ENCODE results near the gene DDX11. TPM values are rescaled to one million over a fixed set of nuclear protein-coding genes. Genes with fewer than 3 reads are reported as not detected.
"Not testable (repeated sequence)": the region's sequence is repeated elsewhere in the genome, so short reads cannot be mapped to it uniquely, and the experiment has no call there.

DDX11 gene
- total RNA-seq, 1 donor from 2014 or later: 51.6 TPM

- H3K4me3 ChIP-seq (ENCODE audit: low read depth, low read length); DNase-seq (ENCODE audit: low read depth): not testable (repeated sequence)
Measured at GRCh38 chr12:31087956-31088355, 14.3 kb downstream of the DDX11 start.

- DNase-seq (ENCODE audit: low read depth): no peak
- H3K4me3 ChIP-seq (ENCODE audit: low read depth, low read length): no peak overlapping the region
- no peak for TF ChIP-seq CTCF (conservative IDR thresholded peaks at IDR 0.05; ENCODE audit: low read depth, low read length)
Measured at GRCh38 chr12:31089072-31089471, 15.4 kb downstream of the DDX11 start.

GRCh38 chr12:31091629-31092028, 18.0 kb downstream of the DDX11 start:
- DNase-seq (ENCODE audit: low read depth); H3K4me3 ChIP-seq (ENCODE audit: low read depth, low read length): not testable (repeated sequence)

GRCh38 chr12:31092718-31093117, 19.1 kb downstream of the DDX11 start:
- DNase-seq (ENCODE audit: low read depth); H3K4me3 ChIP-seq (ENCODE audit: low read depth, low read length): not testable (repeated sequence)

GRCh38 chr12:31095080-31095860, 21.6 kb downstream of the DDX11 start:
- not testable (repeated sequence) for DNase-seq (ENCODE audit: low read depth); H3K4me3 ChIP-seq (ENCODE audit: low read depth, low read length)

- not testable (repeated sequence) for H3K4me3 ChIP-seq (ENCODE audit: low read depth, low read length); DNase-seq (ENCODE audit: low read depth)
Measured at GRCh38 chr12:31096251-31097065, 22.8 kb downstream of the DDX11 start.

- not testable (repeated sequence) for H3K4me3 ChIP-seq (ENCODE audit: low read depth, low read length); DNase-seq (ENCODE audit: low read depth)
Measured at GRCh38 chr12:31097819-31098218, 24.2 kb downstream of the DDX11 start.

GRCh38 chr12:31098363-31098762, 24.7 kb downstream of the DDX11 start:
- H3K4me3 ChIP-seq (ENCODE audit: low read depth, low read length); DNase-seq (ENCODE audit: low read depth): not testable (repeated sequence)

GRCh38 chr12:31098771-31099170, 25.1 kb downstream of the DDX11 start:
- H3K4me3 ChIP-seq (ENCODE audit: low read depth, low read length); DNase-seq (ENCODE audit: low read depth): not testable (repeated sequence)

GRCh38 chr12:31099434-31099833, 25.8 kb downstream of the DDX11 start:
- DNase-seq (ENCODE audit: low read depth); H3K4me3 ChIP-seq (ENCODE audit: low read depth, low read length): not testable (repeated sequence)

- DNase-seq (ENCODE audit: low read depth); H3K4me3 ChIP-seq (ENCODE audit: low read depth, low read length): not testable (repeated sequence)
Measured at GRCh38 chr12:31100503-31101208, 27.0 kb downstream of the DDX11 start.

- not testable (repeated sequence) for DNase-seq (ENCODE audit: low read depth); H3K4me3 ChIP-seq (ENCODE audit: low read depth, low read length)
Measured at GRCh38 chr12:31102125-31102524, 28.5 kb downstream of the DDX11 start.

GRCh38 chr12:31102596-31102995, 28.9 kb downstream of the DDX11 start:
- DNase-seq (ENCODE audit: low read depth); H3K4me3 ChIP-seq (ENCODE audit: low read depth, low read length): not testable (repeated sequence)

- not testable (repeated sequence) for H3K4me3 ChIP-seq (ENCODE audit: low read depth, low read length); DNase-seq (ENCODE audit: low read depth)
Measured at GRCh38 chr12:31103561-31103975, 29.9 kb downstream of the DDX11 start.

GRCh38 chr12:31104220-31104619, 30.6 kb downstream of the DDX11 start:
- not testable (repeated sequence) for H3K4me3 ChIP-seq (ENCODE audit: low read depth, low read length); DNase-seq (ENCODE audit: low read depth)

GRCh38 chr12:31104773-31105172, 31.1 kb downstream of the DDX11 start:
- DNase-seq (ENCODE audit: low read depth); H3K4me3 ChIP-seq (ENCODE audit: low read depth, low read length): not testable (repeated sequence)

All from epithelial cell of proximal tubule (primary cell).